Mucosa of descending colon (tissue), 3 donors: Measurements from ENCODE around the gene UBA5. TPM values are rescaled to one million over a fixed set of nuclear protein-coding genes. Genes with fewer than 3 reads are reported as not detected.

Experiments used
- ATAC-seq: fragments of 200-7000 bp; cut with Tn5 transposase; one replicate; pipeline ENCODE4 v1.9.1; 2020; ENCODE audit warnings: mild to moderate bottlenecking, moderate library complexity
- DNase-seq, 3 donors: peaks; one replicate each; pipeline ENCODE4 v3.0.0-alpha.2; 2020
- H3K36me3 ChIP-seq: fragments of 200-600 bp; one replicate; pipeline ENCODE4 v1.8.0; 2021; ENCODE audit warnings: low read depth, mild to moderate bottlenecking
- H3K4me1 ChIP-seq: fragments of 200-600 bp; one replicate; pipeline ENCODE4 v1.8.0; 2021; ENCODE audit warnings: low read depth, mild to moderate bottlenecking
- H3K4me3 ChIP-seq: fragments of 200-600 bp; one replicate; pipeline ENCODE4 v1.8.0; 2021; ENCODE audit warnings: mild to moderate bottlenecking
- H3K9me3 ChIP-seq: fragments of 200-600 bp; one replicate; pipeline ENCODE4 v1.8.0; 2021; ENCODE audit warnings: mild to moderate bottlenecking
- CTCF ChIP-seq: fragments of 200-600 bp; IDR thresholded peaks from one replicate; pipeline ENCODE4 v1.8.0; 2022; ENCODE audit warnings: antibody characterized with exemption, mild to moderate bottlenecking
- intact Hi-C, 2 donors: fragments of 100-400 bp; cut with DNase I in 1 of 2; cut with micrococcal nuclease in 1 of 2; formaldehyde crosslinking; loops; one replicate each; pipeline versions ENCODE4 v1.11.0 to v1.11.1; 2022; cut with DNase I, micrococcal nuclease
- total RNA-seq, 3 donors: library from RNA; stranded (reverse); fragmentation: NEBNext Ultra II Directional in 2 of 3; extraction: Animal tissue kit (Norgen Biotek cat#: 25700) in 2 of 3; gene quantifications; one replicate each; pipeline versions ENCODE4 v1.2.1 to v1.2.4, GENCODE V29; 2021 to 2023
- donor health status: DM: no; HTN: no; CAD: no; lungs with moderate emphysema.
- donor health status: DM: no; HTN: no; CAD: no.
- donor health status: DM: no; HTN: yes; CAD: no.

Gene UBA5
- total RNA-seq, 3 donors from 2014 or later = 29.4 to 30.3 (median 30.0) TPM

- peak in 1 of 3 donors; percentile 31 for DNase-seq
- intact Hi-C loops = loop anchor here (10.0 kb wide), 2 partner anchors 705 to 855 kb away; partner anchors contain the start of gene CDV3 (in 1 of the 2)
- H3K4me3 ChIP-seq = no peak overlapping the region
- H3K36me3 ChIP-seq = no peaks in the 10 kb centered on the region
- no peaks in the 10 kb centered on the region for H3K9me3 ChIP-seq
- TF ChIP-seq CTCF = no peak
- peaks cover 11% of the 10 kb centered on the region for H3K4me1 ChIP-seq
- ATAC-seq = no peak
Observed at GRCh38 chr3:132720228-132720627, 60.1 kb downstream of the UBA5 start.

- peak overlapping the region; percentile 87 for H3K4me3 ChIP-seq
- no peaks in the 10 kb centered on the region for H3K36me3 ChIP-seq
- DNase-seq (peak; percentile 58 to 67 (median 64)), ATAC-seq (peak; percentile 46)
- intact Hi-C loops = loop anchor here (10.0 kb wide), 2 partner anchors 703 to 853 kb away; partner anchors contain the start of gene CDV3 (in 1 of the 2)
- TF ChIP-seq CTCF = peak; percentile 35
- no peaks in the 10 kb centered on the region for H3K9me3 ChIP-seq
- peaks cover 11% of the 10 kb centered on the region for H3K4me1 ChIP-seq
Observed at GRCh38 chr3:132721479-132722164, 61.5 kb downstream of the UBA5 start.

DNA sequence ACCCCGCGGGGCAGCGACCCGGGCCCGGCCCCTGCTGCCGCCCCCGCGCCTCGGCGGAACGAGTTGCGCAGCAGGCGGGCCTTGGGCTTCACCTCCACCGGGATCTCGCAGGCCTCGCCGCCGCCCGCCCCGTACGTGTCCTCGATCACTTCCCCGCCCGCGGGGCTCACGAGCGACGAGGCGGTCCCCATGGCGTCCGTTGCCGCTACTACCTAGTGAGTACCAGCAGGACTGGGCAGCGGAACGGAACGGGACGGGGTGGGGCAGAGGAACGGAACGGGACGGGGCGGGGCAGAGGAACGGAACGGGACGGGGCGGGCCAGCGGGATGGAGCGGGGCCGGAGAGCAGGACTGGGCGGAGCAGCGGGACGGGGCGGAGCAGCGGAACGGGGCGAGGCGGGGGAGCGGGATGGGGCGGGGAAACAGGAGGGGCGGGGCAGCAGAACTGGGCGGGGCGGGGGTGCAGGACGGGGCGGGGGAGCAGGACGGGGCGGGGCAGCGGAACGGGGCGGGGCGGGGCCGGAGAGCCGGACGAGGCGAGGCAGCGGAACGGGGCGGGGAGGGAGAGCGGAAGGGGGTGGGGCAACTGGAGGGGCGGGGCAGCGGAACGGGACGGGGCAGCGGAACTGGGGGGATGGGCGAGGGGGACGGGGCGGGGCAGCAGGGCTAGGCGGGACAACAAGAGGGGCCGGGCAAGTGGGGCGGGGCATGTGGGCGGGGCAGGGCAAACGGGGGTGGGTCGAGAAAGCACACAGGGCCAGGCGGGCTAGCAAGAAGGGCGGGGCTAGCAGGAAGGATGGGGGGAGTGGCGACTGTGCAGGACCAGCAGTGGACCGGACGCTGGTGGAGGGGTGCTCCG lies 62.3 kb downstream of the UBA5 start, which contains the start of gene NPHP3:
Gene NPHP3 (minus strand): TSS at position 245 of the 859 bp plus-strand sequence. CDS start 54 bp downstream, at position 191.
- intact Hi-C loops = loop anchor here (10.0 kb wide), 2 partner anchors 702 to 852 kb away; partner anchors contain the start of gene CDV3 (in 1 of the 2)
- ATAC-seq = peak; percentile 89
- TF ChIP-seq CTCF = no peak
- Histone ChIP-seq H3K4me1 (peaks cover 11% of the 10 kb centered on the region), H3K4me3 (peak within 1 kb of the TSS; percentile 87), H3K36me3 (no peaks in the 10 kb centered on the region), H3K9me3 (no peaks in the 10 kb centered on the region)
- peak; percentile 98 to 99 (median 99) for DNase-seq

- DNase-seq (no peak), ATAC-seq (no peak)
- intact Hi-C loops = loop anchor here (10.0 kb wide), 2 partner anchors 702 to 852 kb away; partner anchors contain the start of gene CDV3 (in 1 of the 2)
- Histone ChIP-seq H3K36me3 (no peaks in the 10 kb centered on the region), H3K4me1 (peaks cover 11% of the 10 kb centered on the region), H3K4me3 (peak overlapping the region; percentile 33), H3K9me3 (no peaks in the 10 kb centered on the region)
- no peak for TF ChIP-seq CTCF
Observed at GRCh38 chr3:132723024-132723950, 63.2 kb downstream of the UBA5 start.
